GM23338 (cell line): Measurements from ENCODE around the gene NDUFB8. TPM values are rescaled to one million over a fixed set of nuclear protein-coding genes. Genes with fewer than 3 reads are reported as not detected.
A peak's percentile ranks its signal among the peaks of the same experiment; 100 is the strongest.

Experiments
- ATAC-seq: fragments of 200-7000 bp; cut with Tn5 transposase; 3 replicates; pipeline ENCODE4 v1.9.1; 2020
- DNase-seq: peaks from one replicate; pipeline ENCODE4 v3.0.0-alpha.2; 2015; ENCODE audit warnings: low spot score
- H2AFZ ChIP-seq: fragments of 200-600 bp; sonication (generic); 2 replicates; pipeline ENCODE4 v1.8.0; 2016; ENCODE audit warnings: antibody characterized with exemption, mild to moderate bottlenecking, moderate library complexity
- H3F3A ChIP-seq: fragments of 200-600 bp; sonication (generic); replicated peaks from 2 replicates; pipeline ENCODE4 v1.8.0; 2017; ENCODE audit warnings: antibody characterized with exemption, mixed run types, low read depth
- H3K27ac ChIP-seq: fragments of 200-600 bp; sonication (generic); 2 replicates; pipeline ENCODE4 v1.6.1; 2016; ENCODE audit warnings: low read depth
- H3K27me3 ChIP-seq: fragments of 200-600 bp; sonication (generic); 2 replicates; pipeline ENCODE4 v1.8.0; 2016; ENCODE audit warnings: mild to moderate bottlenecking, mixed run types, moderate library complexity; ENCODE audit not compliant: insufficient read depth
- H3K36me3 ChIP-seq: fragments of 200-600 bp; sonication (generic); 2 replicates; pipeline ENCODE4 v1.8.0; 2016; ENCODE audit warnings: mild to moderate bottlenecking; ENCODE audit not compliant: insufficient read depth
- H3K4me1 ChIP-seq: fragments of 200-600 bp; sonication (generic); 2 replicates; pipeline ENCODE4 v1.8.0; 2016; ENCODE audit warnings: mild to moderate bottlenecking, moderate library complexity; ENCODE audit not compliant: insufficient read depth
- H3K4me2 ChIP-seq: fragments of 200-600 bp; sonication (generic); 2 replicates; pipeline ENCODE4 v1.7.1; 2017; ENCODE audit warnings: mixed run types
- H3K4me3 ChIP-seq: fragments of 200-600 bp; sonication (generic); 2 replicates; pipeline ENCODE4 v1.6.1; 2016; ENCODE audit warnings: mixed run types
- H3K79me2 ChIP-seq: fragments of 200-600 bp; sonication (generic); replicated peaks from 2 replicates; pipeline ENCODE4 v1.8.0; 2017; ENCODE audit warnings: mild to moderate bottlenecking; ENCODE audit not compliant: insufficient read depth
- H3K9me2 ChIP-seq: fragments of 200-600 bp; sonication (generic); 2 replicates; pipeline ENCODE4 v1.8.0; 2017; ENCODE audit not compliant: insufficient read depth
- H4K20me1 ChIP-seq: fragments of 200-600 bp; sonication (generic); replicated peaks from 2 replicates; pipeline ENCODE4 v1.8.0; 2017; ENCODE audit warnings: mild to moderate bottlenecking; ENCODE audit not compliant: insufficient read depth
- H3K27ac Mint-ChIP-seq: 2 replicates; pipeline ENCODE4 v1.8.0; 2020; ENCODE audit warnings: inconsistent platforms, mild to moderate bottlenecking, moderate library complexity, mixed read lengths
- H3K27me3 Mint-ChIP-seq: 3 replicates; pipeline ENCODE4 v1.8.0; 2022; ENCODE audit warnings: low read depth, mild to moderate bottlenecking, moderate library complexity, mixed read lengths, inconsistent platforms; ENCODE audit not compliant: insufficient read depth, poor library complexity
- H3K36me3 Mint-ChIP-seq: 3 replicates; pipeline ENCODE4 v1.8.0; 2021; ENCODE audit warnings: low read depth, mild to moderate bottlenecking, inconsistent platforms, moderate library complexity, mixed read lengths
- H3K4me1 Mint-ChIP-seq: 3 replicates; pipeline ENCODE4 v1.8.0; 2020; ENCODE audit warnings: mild to moderate bottlenecking, inconsistent platforms, mixed read lengths
- H3K4me3 Mint-ChIP-seq: 3 replicates; pipeline ENCODE4 v1.8.0; 2021; ENCODE audit warnings: moderate library complexity, mild to moderate bottlenecking, inconsistent platforms, mixed read lengths
- H3K9me3 Mint-ChIP-seq: 3 replicates; pipeline ENCODE4 v1.8.0; 2020; ENCODE audit warnings: moderate library complexity, mild to moderate bottlenecking, inconsistent platforms, mixed read lengths
- CREB1 ChIP-seq: fragments of 250-450 bp; sonication (Bioruptor Pico); IDR thresholded peaks from 2 replicates; pipeline ENCODE4 v1.5.0; 2020; ENCODE audit warnings: low read depth, mild to moderate bottlenecking, moderate library complexity
- CTCF ChIP-seq, 2 experiments: fragments of 200-600 bp in 1 of 2; sonication (generic) in 1 of 2; conservative IDR thresholded peaks; 2 replicates each; pipeline versions ENCODE4 v1.5.1 to v1.6.1; 2016 to 2017; ENCODE audit warnings: antibody characterized with exemption in 2 of 2, low read depth in 2 of 2, mild to moderate bottlenecking in 2 of 2, moderate library complexity in 1 of 2
- ETS1 ChIP-seq: IDR thresholded peaks from 2 replicates; pipeline ENCODE4 v1.6.1; 2016; ENCODE audit warnings: antibody characterized with exemption
- EZH2 ChIP-seq: fragments of 200-600 bp; sonication (generic); IDR thresholded peaks from one replicate; pipeline ENCODE4 v1.8.0; 2017; ENCODE audit warnings: antibody characterized with exemption, mild to moderate bottlenecking, low read depth; ENCODE audit not compliant: unreplicated experiment
- EZH2phosphoT487 ChIP-seq: fragments of 200-600 bp; sonication (generic); IDR thresholded peaks from one replicate; pipeline ENCODE4 v1.8.1; 2018; ENCODE audit warnings: antibody characterized with exemption; ENCODE audit not compliant: unreplicated experiment
- JUNB ChIP-seq: IDR thresholded peaks from one replicate; pipeline ENCODE4 v1.6.1; 2016; ENCODE audit warnings: antibody characterized with exemption; ENCODE audit not compliant: unreplicated experiment
- NANOG ChIP-seq: IDR thresholded peaks from 2 replicates; pipeline ENCODE4 v1.6.1; 2016; ENCODE audit warnings: antibody characterized with exemption, borderline replicate concordance
- POLR2AphosphoS5 ChIP-seq: IDR thresholded peaks from 2 replicates; pipeline ENCODE4 v1.6.1; 2016; ENCODE audit warnings: antibody characterized with exemption, low read depth
- REST ChIP-seq: IDR thresholded peaks from one replicate; pipeline ENCODE4 v1.6.1; 2018; ENCODE audit warnings: antibody characterized with exemption; ENCODE audit not compliant: unreplicated experiment
- STAT1 ChIP-seq: IDR thresholded peaks from one replicate; pipeline ENCODE4 v1.6.1; 2016; ENCODE audit warnings: antibody characterized with exemption; ENCODE audit not compliant: unreplicated experiment
- ZNF114 ChIP-seq: fragments of 250-450 bp; sonication (Bioruptor Pico); IDR thresholded peaks from 2 replicates; pipeline ENCODE4 v1.5.0; 2020; ENCODE audit warnings: mild to moderate bottlenecking, moderate library complexity
- ZNF331 ChIP-seq: fragments of 250-450 bp; sonication (Bioruptor Pico); IDR thresholded peaks from 2 replicates; pipeline ENCODE4 v1.5.0; 2020; ENCODE audit warnings: low read depth, mild to moderate bottlenecking, moderate library complexity
- ZNF462 ChIP-seq: fragments of 250-450 bp; sonication (Bioruptor Pico); IDR thresholded peaks from 2 replicates; pipeline ENCODE4 v1.5.0; 2020; ENCODE audit warnings: mild to moderate bottlenecking, moderate library complexity
- polyA plus RNA-seq: library from polyadenylated mRNA; unstranded; fragments of >200 nt; fragmentation: Nextera tagmentation; extraction: Ambion mirVana; gene quantifications from 2 replicates; pipeline ENCODE4 v1.2.1, GENCODE V29; 2016
- total RNA-seq: library from RNA; depleted of rRNA; stranded (reverse); fragments of >200 nt; shearing (Covaris generic); gene quantifications from 2 replicates; pipeline ENCODE4 v1.2.3, GENCODE V29; 2014

The NDUFB8 gene
- total and polyA plus RNA-seq, 2 experiments from 2014 or later = 131 to 464 TPM

GRCh38 chr10:100485366-100485765 is 44.3 kb downstream of the NDUFB8 start:
- H2AFZ ChIP-seq = no peak overlapping the region; the same call in 1 of the 2 replicates
- H4K20me1 ChIP-seq = 0 out of 2 replicates have a peak, but pooled peaks cover 8% of the 10 kb centered on the region
- peaks cover 92% of the 10 kb centered on the region for H3K27me3 ChIP-seq
- H3K36me3 ChIP-seq = peaks cover 3% of the 10 kb centered on the region; the same call in 1 of the 2 replicates
- no peaks in the 10 kb centered on the region for H3K79me2 ChIP-seq
- Mint-ChIP-seq H3K4me1 (peaks cover 42% of the 10 kb centered on the region), H3K36me3 (peaks cover 10% of the 10 kb centered on the region), H3K4me3 (peak overlapping the region; percentile 57), H3K27me3 (peaks cover 95% of the 10 kb centered on the region), H3K27ac (no peak overlapping the region), H3K9me3 (no peaks in the 10 kb centered on the region; the same call in 2 of the 3 replicates)
- H3K9me2 ChIP-seq = no peaks in the 10 kb centered on the region
- DNase-seq (peak; percentile 43), ATAC-seq (peak; percentile 34)
- peak overlapping the region; percentile 48 for H3K4me3 ChIP-seq
- TF ChIP-seq EZH2 (no peak), ZNF331 (no peak), REST (no peak), ETS1 (no peak), POLR2AphosphoS5 (no peak), EZH2phosphoT487 (no peak), CTCF (conservative IDR thresholded peaks at IDR 0.05; ENCODE audit: low read depth in 2 of 2) (no peak), STAT1 (no peak), JUNB (no peak), ZNF462 (CRISPR knock-in tag) (no peak), ZNF114 (CRISPR knock-in tag) (no peak), NANOG (no peak), CREB1 (CRISPR knock-in tag) (no peak)
- H3F3A ChIP-seq = peaks cover 7% of the 10 kb centered on the region
- peaks cover 40% of the 10 kb centered on the region for H3K4me1 ChIP-seq
- peak overlapping the region; percentile 4; the same call in 1 of the 2 replicates for H3K27ac ChIP-seq
- H3K4me2 ChIP-seq = peak overlapping the region; percentile 73
